ENCODE data around the gene ZRANB1. TPM values are rescaled to one million over a fixed set of nuclear protein-coding genes. Genes with fewer than 3 reads are reported as not detected.

ZRANB1 gene
- polyA plus RNA-seq, 1 experiment: 9.3 TPM

- POLR2A ChIA-PET: no interaction called here
- Histone ChIP-seq H3K27me3 (ENCODE audit: control insufficient read depth, insufficient read depth, low read length) (no peaks in the 10 kb centered on the region), H3K4me3 (ENCODE audit: low read depth, low read length) (no peak overlapping the region), H3K36me3 (ENCODE audit: control insufficient read depth, insufficient read depth, low read length) (peaks cover 72% of the 10 kb centered on the region)
- TF ChIP-seq, protein P1, sequence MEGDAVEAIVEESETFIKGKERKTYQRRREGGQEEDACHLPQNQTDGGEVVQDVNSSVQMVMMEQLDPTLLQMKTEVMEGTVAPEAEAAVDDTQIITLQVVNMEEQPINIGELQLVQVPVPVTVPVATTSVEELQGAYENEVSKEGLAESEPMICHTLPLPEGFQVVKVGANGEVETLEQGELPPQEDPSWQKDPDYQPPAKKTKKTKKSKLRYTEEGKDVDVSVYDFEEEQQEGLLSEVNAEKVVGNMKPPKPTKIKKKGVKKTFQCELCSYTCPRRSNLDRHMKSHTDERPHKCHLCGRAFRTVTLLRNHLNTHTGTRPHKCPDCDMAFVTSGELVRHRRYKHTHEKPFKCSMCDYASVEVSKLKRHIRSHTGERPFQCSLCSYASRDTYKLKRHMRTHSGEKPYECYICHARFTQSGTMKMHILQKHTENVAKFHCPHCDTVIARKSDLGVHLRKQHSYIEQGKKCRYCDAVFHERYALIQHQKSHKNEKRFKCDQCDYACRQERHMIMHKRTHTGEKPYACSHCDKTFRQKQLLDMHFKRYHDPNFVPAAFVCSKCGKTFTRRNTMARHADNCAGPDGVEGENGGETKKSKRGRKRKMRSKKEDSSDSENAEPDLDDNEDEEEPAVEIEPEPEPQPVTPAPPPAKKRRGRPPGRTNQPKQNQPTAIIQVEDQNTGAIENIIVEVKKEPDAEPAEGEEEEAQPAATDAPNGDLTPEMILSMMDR (IDR thresholded peaks at IDR 0.05; ENCODE audit: insufficient read depth, low read depth, low read length): no peak
- DNase-seq (ENCODE audit: low read depth): no peak
- CTCF ChIA-PET: interaction anchor here (2.0 kb wide), 1 partner anchor 64 kb away, joined by 7 read pairs; no protein-coding TSS in a partner anchor
These were observed 56.1 kb downstream of the ZRANB1 start for GRCh38 chr10:124997771-124998623.

- Histone ChIP-seq H3K4me3 (ENCODE audit: low read depth, low read length) (no peak overlapping the region), H3K27me3 (ENCODE audit: control insufficient read depth, insufficient read depth, low read length) (no peaks in the 10 kb centered on the region), H3K36me3 (ENCODE audit: control insufficient read depth, insufficient read depth, low read length) (peaks cover 68% of the 10 kb centered on the region)
- POLR2A ChIA-PET: no interaction called here
- CTCF ChIA-PET: interaction anchor here (2.0 kb wide), 1 partner anchor 63 kb away, joined by 7 read pairs; no protein-coding TSS in a partner anchor
- no peak for DNase-seq (ENCODE audit: low read depth)
- TF ChIP-seq, protein P1 (IDR thresholded peaks at IDR 0.05; ENCODE audit: insufficient read depth, low read depth, low read length): no peak
These were observed 56.8 kb downstream of the ZRANB1 start for GRCh38 chr10:124998624-124999291.

DNA sequence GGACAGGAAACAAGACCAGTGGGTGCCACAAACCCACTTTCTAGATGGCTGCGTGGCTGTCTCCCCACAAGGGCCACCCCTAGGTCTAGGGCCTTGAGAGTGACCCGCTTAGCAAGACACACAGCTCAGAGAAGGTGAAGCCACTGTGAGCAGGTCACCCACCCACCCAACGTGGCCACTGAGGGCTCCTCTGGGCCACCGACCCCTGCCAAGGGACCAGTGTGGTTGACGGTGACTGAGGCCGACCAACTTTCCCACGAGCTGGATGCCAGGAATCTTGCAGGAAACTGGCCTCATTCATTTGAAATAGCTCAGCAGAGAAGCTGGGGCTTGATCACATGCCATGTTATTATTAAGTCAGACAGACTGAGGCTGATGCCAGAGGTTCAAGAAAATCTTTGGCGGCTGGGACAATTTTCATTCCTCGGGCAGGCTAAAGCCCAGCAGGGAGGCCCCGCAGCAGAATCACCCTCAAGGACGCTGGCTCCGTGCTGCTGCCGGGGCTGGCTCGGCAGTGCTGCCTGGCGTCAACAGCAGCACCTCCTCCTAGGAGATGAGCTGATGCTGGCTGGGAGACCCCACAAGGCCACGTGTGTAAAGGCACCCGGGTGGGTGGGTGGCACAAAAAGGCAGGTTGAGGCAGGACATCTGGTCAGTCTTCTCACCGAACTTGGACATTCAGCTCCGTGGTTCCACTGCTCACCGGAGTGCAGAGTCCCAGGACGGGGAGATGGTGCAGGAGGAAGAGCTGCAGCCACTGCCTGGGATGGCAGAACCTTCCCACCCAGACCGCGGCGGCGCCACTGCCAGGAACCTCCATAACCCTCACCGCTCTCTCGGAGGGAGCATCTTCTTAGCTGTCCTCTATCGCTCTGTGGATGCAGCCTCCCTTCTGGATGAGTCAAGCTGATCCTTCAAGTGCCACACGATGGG, 57.8 kb downstream of the ZRANB1 start:
- H3K4me3 ChIP-seq (ENCODE audit: low read depth, low read length): no peak overlapping the region
- POLR2A ChIA-PET: no interaction called here
- peaks cover 63% of the 10 kb centered on the region for H3K36me3 ChIP-seq (ENCODE audit: control insufficient read depth, insufficient read depth, low read length)
- no peak for DNase-seq (ENCODE audit: low read depth)
- H3K27me3 ChIP-seq (ENCODE audit: control insufficient read depth, insufficient read depth, low read length): no peaks in the 10 kb centered on the region
- TF ChIP-seq, protein P1 (IDR thresholded peaks at IDR 0.05; ENCODE audit: insufficient read depth, low read depth, low read length): no peak
- CTCF ChIA-PET: interaction anchor here (2.0 to 2.1 kb wide), 2 partner anchors 48 to 62 kb away, joined by 7 to 15 read pairs; no protein-coding TSS in a partner anchor

DNA sequence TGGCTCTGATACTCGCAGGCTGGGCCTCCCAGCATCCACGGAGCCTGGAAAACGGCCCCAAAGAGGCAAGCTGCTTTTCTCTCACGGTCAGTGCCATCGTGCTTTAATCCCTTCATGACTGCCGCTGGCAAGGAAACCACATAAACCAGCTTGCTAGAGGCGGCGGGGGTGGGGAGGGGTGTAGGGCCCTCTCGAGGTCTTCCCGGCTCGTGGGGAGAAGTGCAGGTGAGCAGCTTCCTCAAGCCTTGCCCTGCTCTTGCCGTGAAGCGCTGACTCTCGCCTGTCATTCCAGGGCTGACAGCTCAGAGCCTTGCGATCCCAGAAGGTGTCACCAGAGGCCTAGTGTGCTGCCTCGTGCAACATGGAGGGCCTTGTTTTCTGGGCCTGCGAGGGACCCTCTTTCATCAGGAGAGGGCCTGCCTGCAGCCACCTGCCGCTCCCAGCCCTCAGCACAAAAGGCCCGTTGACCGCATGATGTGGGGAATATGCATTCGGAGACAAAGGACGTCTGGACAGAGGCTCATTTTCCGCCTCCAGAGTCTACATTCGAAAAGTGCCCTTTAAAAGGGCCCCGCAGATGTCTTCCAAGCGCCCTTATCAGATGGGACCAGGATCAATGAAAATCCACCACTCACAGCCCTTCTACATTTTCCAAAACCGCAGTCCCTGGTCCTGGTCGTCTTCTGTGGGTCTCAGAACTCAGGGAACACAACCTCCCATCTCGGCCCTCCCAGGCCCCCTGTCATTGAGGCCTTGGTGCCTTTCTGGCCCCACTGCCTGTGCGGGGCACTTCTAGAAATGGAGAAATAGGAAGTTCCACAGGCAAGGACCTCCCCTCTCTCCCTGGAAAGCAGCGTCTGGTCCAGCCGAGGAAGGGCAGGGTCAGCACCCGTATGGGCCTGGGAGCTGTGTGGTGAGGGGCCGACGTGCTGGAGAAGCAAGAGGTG, 58.7 kb downstream of the ZRANB1 start:
- CTCF ChIA-PET: interaction anchor here (2.1 to 2.2 kb wide), 2 partner anchors 8 to 47 kb away, joined by 10 to 15 read pairs; no protein-coding TSS in a partner anchor
- POLR2A ChIA-PET: no interaction called here
- TF ChIP-seq, protein P1 (IDR thresholded peaks at IDR 0.05; ENCODE audit: insufficient read depth, low read depth, low read length): no peak
- no peaks in the 10 kb centered on the region for H3K27me3 ChIP-seq (ENCODE audit: control insufficient read depth, insufficient read depth, low read length)
- H3K4me3 ChIP-seq (ENCODE audit: low read depth, low read length): no peak overlapping the region
- no peak for DNase-seq (ENCODE audit: low read depth)
- peaks cover 61% of the 10 kb centered on the region for H3K36me3 ChIP-seq (ENCODE audit: control insufficient read depth, insufficient read depth, low read length)

Measured in BJ (cell line).